ENCODE data around the gene SPINK8. TPM values are rescaled to one million over a fixed set of nuclear protein-coding genes. Genes with fewer than 3 reads are reported as not detected.

SPINK8 gene
- total RNA-seq, 1 experiment from 2014 or later = not detected

DNA sequence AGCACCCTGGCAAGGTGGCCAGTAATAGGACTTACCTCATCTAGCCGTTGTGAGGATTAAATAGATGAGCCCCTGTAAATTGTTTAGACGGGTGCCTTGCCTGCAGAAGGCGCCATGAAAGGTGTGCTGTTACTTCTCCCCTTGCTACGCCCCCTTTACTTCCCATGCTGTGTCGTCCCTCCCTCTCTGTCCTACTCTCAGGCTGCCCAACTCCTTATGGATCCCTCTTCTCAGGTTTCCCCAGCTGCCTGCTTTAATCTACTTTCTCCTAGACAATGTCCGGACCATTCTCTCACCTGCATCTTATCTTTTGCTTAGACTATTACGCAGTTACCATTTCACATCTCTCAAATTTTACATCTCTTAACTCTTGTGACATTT is 36.9 kb upstream of the SPINK8 start:
- Histone ChIP-seq H2AFZ (ENCODE audit: low read depth, low read length, poor library complexity, severe bottlenecking) (no peak overlapping the region), H3K9me3 (ENCODE audit: control insufficient read depth in 1 of 2, insufficient read depth in 1 of 2, low read depth in 1 of 2, low read length in 2 of 2) (no peaks in the 10 kb centered on the region), H3K79me2 (ENCODE audit: insufficient read depth, low read length) (no peaks in the 10 kb centered on the region), H3K4me3 (replicated peaks in 1 of 2; ENCODE audit: low read depth in 1 of 2, low read length in 2 of 2) (no peak overlapping the region), H3K27me3 (ENCODE audit: insufficient read depth, low read length) (no peaks in the 10 kb centered on the region), H3K9me2 (ENCODE audit: insufficient read depth) (no peaks in the 10 kb centered on the region), H3K9ac (ENCODE audit: low read length) (no peak overlapping the region), H3K4me2 (ENCODE audit: low read length) (no peak overlapping the region), H3K36me3 (ENCODE audit: control insufficient read depth in 1 of 2, insufficient read depth in 2 of 2, low read length in 2 of 2) (no peaks in the 10 kb centered on the region), H3K4me1 (ENCODE audit: control insufficient read depth in 1 of 2, insufficient read depth in 2 of 2, low read length in 2 of 2) (peaks cover 2 to 7% of the 10 kb centered on the region in 2 experiments; a peak in 3 of 4 replicates), H3K27ac (ENCODE audit: low read depth, low read length) (no peak overlapping the region), H4K20me1 (ENCODE audit: insufficient read depth) (no peaks in the 10 kb centered on the region)
- DNase-seq (ENCODE audit: low read depth, low spot score) = no peak
- no TSS peak for BruUV-seq (replicated peaks)
- no peak for TF ChIP-seq POLR2A (IDR thresholded peaks at IDR 0.05; ENCODE audit: borderline replicate concordance, extremely low read depth, insufficient read depth, insufficient read length)
- no peak for ATAC-seq
- intact Hi-C loops (cut with micrococcal nuclease) = no loop called here
- ChIA-PET CTCF (no interaction called here), RAD21 (ENCODE audit: low non-redundant PET in 1 of 2, low total read pairs in 2 of 2, uncharacterized antibody in 2 of 2, unreplicated experiment in 2 of 2) (no interaction called here), POLR2A (no interaction called here)

GRCh38 chr3:48369693-48370332 is 36.4 kb upstream of the SPINK8 start:
- no peaks in the 10 kb centered on the region for H3K9me3 ChIP-seq (ENCODE audit: control insufficient read depth in 1 of 2, insufficient read depth in 1 of 2, low read depth in 1 of 2, low read length in 2 of 2)
- peaks cover 2 to 7% of the 10 kb centered on the region in 2 experiments; a peak in 3 of 4 replicates for H3K4me1 ChIP-seq (ENCODE audit: control insufficient read depth in 1 of 2, insufficient read depth in 2 of 2, low read length in 2 of 2)
- no peak overlapping the region for H3K9ac ChIP-seq (ENCODE audit: low read length)
- CTCF ChIA-PET = no interaction called here
- POLR2A ChIA-PET = no interaction called here
- RAD21 ChIA-PET (ENCODE audit: low non-redundant PET in 1 of 2, low total read pairs in 2 of 2, uncharacterized antibody in 2 of 2, unreplicated experiment in 2 of 2) = no interaction called here
- H3K9me2 ChIP-seq (ENCODE audit: insufficient read depth) = no peaks in the 10 kb centered on the region
- ATAC-seq (no peak), DNase-seq (ENCODE audit: low read depth, low spot score) (no peak)
- H3K4me2 ChIP-seq (ENCODE audit: low read length) = no peak overlapping the region
- no peaks in the 10 kb centered on the region for H3K36me3 ChIP-seq (ENCODE audit: control insufficient read depth in 1 of 2, insufficient read depth in 2 of 2, low read length in 2 of 2)
- H3K27me3 ChIP-seq (ENCODE audit: insufficient read depth, low read length) = no peaks in the 10 kb centered on the region
- BruUV-seq (replicated peaks) = no TSS peak
- H3K27ac ChIP-seq (ENCODE audit: low read depth, low read length) = no peak overlapping the region
- no peaks in the 10 kb centered on the region for H3K79me2 ChIP-seq (ENCODE audit: insufficient read depth, low read length)
- intact Hi-C loops (cut with micrococcal nuclease) = no loop called here
- H4K20me1 ChIP-seq (ENCODE audit: insufficient read depth) = no peaks in the 10 kb centered on the region
- H3K4me3 ChIP-seq (replicated peaks in 1 of 2; ENCODE audit: low read depth in 1 of 2, low read length in 2 of 2) = no peak overlapping the region
- no peak overlapping the region for H2AFZ ChIP-seq (ENCODE audit: low read depth, low read length, poor library complexity, severe bottlenecking)
- TF ChIP-seq ZBTB33 (IDR thresholded peaks at IDR 0.05; ENCODE audit: extremely low read depth, insufficient replicate concordance, low read length) (no peak), JUND (IDR thresholded peaks at IDR 0.05) (no peak), FOSL1 (IDR thresholded peaks at IDR 0.05; ENCODE audit: low read depth) (no peak), CEBPB (IDR thresholded peaks at IDR 0.05; ENCODE audit: low read depth) (no peak), RAD21 (IDR thresholded peaks at IDR 0.05; ENCODE audit: low read depth) (no peak), EZH2 (IDR thresholded peaks at IDR 0.05) (no peak), ZFX (IDR thresholded peaks at IDR 0.05) (no peak), ATF3 (IDR thresholded peaks at IDR 0.05) (no peak), EGR1 (IDR thresholded peaks at IDR 0.05; ENCODE audit: low read depth) (no peak), SP1 (IDR thresholded peaks at IDR 0.05; ENCODE audit: low read depth) (no peak)
- TF ChIP-seq, protein P1, sequence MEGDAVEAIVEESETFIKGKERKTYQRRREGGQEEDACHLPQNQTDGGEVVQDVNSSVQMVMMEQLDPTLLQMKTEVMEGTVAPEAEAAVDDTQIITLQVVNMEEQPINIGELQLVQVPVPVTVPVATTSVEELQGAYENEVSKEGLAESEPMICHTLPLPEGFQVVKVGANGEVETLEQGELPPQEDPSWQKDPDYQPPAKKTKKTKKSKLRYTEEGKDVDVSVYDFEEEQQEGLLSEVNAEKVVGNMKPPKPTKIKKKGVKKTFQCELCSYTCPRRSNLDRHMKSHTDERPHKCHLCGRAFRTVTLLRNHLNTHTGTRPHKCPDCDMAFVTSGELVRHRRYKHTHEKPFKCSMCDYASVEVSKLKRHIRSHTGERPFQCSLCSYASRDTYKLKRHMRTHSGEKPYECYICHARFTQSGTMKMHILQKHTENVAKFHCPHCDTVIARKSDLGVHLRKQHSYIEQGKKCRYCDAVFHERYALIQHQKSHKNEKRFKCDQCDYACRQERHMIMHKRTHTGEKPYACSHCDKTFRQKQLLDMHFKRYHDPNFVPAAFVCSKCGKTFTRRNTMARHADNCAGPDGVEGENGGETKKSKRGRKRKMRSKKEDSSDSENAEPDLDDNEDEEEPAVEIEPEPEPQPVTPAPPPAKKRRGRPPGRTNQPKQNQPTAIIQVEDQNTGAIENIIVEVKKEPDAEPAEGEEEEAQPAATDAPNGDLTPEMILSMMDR (IDR thresholded peaks at IDR 0.05 in 2 of 3, conservative IDR thresholded peaks at IDR 0.05 in 1 of 3; ENCODE audit: borderline replicate concordance in 1 of 3, insufficient read depth in 1 of 3, low read depth in 2 of 3, low read length in 2 of 3) = no peak
- TF ChIP-seq, protein P2, sequence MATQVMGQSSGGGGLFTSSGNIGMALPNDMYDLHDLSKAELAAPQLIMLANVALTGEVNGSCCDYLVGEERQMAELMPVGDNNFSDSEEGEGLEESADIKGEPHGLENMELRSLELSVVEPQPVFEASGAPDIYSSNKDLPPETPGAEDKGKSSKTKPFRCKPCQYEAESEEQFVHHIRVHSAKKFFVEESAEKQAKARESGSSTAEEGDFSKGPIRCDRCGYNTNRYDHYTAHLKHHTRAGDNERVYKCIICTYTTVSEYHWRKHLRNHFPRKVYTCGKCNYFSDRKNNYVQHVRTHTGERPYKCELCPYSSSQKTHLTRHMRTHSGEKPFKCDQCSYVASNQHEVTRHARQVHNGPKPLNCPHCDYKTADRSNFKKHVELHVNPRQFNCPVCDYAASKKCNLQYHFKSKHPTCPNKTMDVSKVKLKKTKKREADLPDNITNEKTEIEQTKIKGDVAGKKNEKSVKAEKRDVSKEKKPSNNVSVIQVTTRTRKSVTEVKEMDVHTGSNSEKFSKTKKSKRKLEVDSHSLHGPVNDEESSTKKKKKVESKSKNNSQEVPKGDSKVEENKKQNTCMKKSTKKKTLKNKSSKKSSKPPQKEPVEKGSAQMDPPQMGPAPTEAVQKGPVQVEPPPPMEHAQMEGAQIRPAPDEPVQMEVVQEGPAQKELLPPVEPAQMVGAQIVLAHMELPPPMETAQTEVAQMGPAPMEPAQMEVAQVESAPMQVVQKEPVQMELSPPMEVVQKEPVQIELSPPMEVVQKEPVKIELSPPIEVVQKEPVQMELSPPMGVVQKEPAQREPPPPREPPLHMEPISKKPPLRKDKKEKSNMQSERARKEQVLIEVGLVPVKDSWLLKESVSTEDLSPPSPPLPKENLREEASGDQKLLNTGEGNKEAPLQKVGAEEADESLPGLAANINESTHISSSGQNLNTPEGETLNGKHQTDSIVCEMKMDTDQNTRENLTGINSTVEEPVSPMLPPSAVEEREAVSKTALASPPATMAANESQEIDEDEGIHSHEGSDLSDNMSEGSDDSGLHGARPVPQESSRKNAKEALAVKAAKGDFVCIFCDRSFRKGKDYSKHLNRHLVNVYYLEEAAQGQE (IDR thresholded peaks at IDR 0.05; ENCODE audit: low read depth) = no peak
